ENCODE results near the gene EPB41L1.

The EPB41L1 gene

GRCh38 chr20:36197271-36197670, 42.7 kb downstream of the EPB41L1 start:
- TF ChIP-seq CREB1 (IDR thresholded peaks at IDR 0.05; ENCODE audit: low read depth) = no peak
- TF ChIP-seq USF1 (IDR thresholded peaks at IDR 0.05) = no peak
- TF ChIP-seq YY1 (IDR thresholded peaks at IDR 0.05; ENCODE audit: low read depth) = no peak
- TF ChIP-seq CEBPB (IDR thresholded peaks at IDR 0.05) = no peak
- TF ChIP-seq TEAD4 (IDR thresholded peaks at IDR 0.05) = no peak
- TF ChIP-seq RAD21 (IDR thresholded peaks at IDR 0.05; ENCODE audit: low read depth) = no peak
- TF ChIP-seq EP300 (IDR thresholded peaks at IDR 0.05; ENCODE audit: borderline replicate concordance) = no peak
- no peak for TF ChIP-seq EGR1 (IDR thresholded peaks at IDR 0.05)

- TF ChIP-seq NFIC (IDR thresholded peaks at IDR 0.05) = no peak
- TF ChIP-seq CEBPB (IDR thresholded peaks at IDR 0.05) = no peak
- no peak for TF ChIP-seq FOXM1 (IDR thresholded peaks at IDR 0.05; ENCODE audit: borderline replicate concordance, low read depth)
- TF ChIP-seq TAF1 (IDR thresholded peaks at IDR 0.05; ENCODE audit: low read depth) = no peak
- TF ChIP-seq RAD21 (IDR thresholded peaks at IDR 0.05; ENCODE audit: low read depth) = peak; percentile 85
These were observed 45.1 kb downstream of the EPB41L1 start for GRCh38 chr20:36199345-36200257.

GRCh38 chr20:36200451-36200850, 45.9 kb downstream of the EPB41L1 start:
- TF ChIP-seq CEBPB (IDR thresholded peaks at IDR 0.05) (no peak), YY1 (IDR thresholded peaks at IDR 0.05; ENCODE audit: low read depth) (no peak), EP300 (IDR thresholded peaks at IDR 0.05; ENCODE audit: borderline replicate concordance) (no peak), CREB1 (IDR thresholded peaks at IDR 0.05; ENCODE audit: low read depth) (no peak), RAD21 (IDR thresholded peaks at IDR 0.05; ENCODE audit: low read depth) (no peak), EGR1 (IDR thresholded peaks at IDR 0.05) (no peak), TEAD4 (IDR thresholded peaks at IDR 0.05) (no peak), FOXM1 (IDR thresholded peaks at IDR 0.05; ENCODE audit: borderline replicate concordance, low read depth) (no peak), TAF1 (IDR thresholded peaks at IDR 0.05; ENCODE audit: low read depth) (no peak), MAX (IDR thresholded peaks at IDR 0.05) (no peak), ZBTB7A (IDR thresholded peaks at IDR 0.05; ENCODE audit: low read depth) (no peak), TCF12 (IDR thresholded peaks at IDR 0.05; ENCODE audit: low read depth) (no peak), NFIC (IDR thresholded peaks at IDR 0.05) (no peak), USF1 (IDR thresholded peaks at IDR 0.05) (no peak), REST (IDR thresholded peaks at IDR 0.05; ENCODE audit: low read depth) (no peak)

- TF ChIP-seq CEBPB (IDR thresholded peaks at IDR 0.05) (no peak), EP300 (IDR thresholded peaks at IDR 0.05; ENCODE audit: borderline replicate concordance) (no peak), FOXM1 (IDR thresholded peaks at IDR 0.05; ENCODE audit: borderline replicate concordance, low read depth) (no peak), TEAD4 (IDR thresholded peaks at IDR 0.05) (no peak), RAD21 (IDR thresholded peaks at IDR 0.05; ENCODE audit: low read depth) (no peak), MAX (IDR thresholded peaks at IDR 0.05) (no peak), YY1 (IDR thresholded peaks at IDR 0.05; ENCODE audit: low read depth) (no peak), EGR1 (IDR thresholded peaks at IDR 0.05) (no peak), REST (IDR thresholded peaks at IDR 0.05; ENCODE audit: low read depth) (no peak), USF1 (IDR thresholded peaks at IDR 0.05) (no peak), CREB1 (IDR thresholded peaks at IDR 0.05; ENCODE audit: low read depth) (no peak), NFIC (IDR thresholded peaks at IDR 0.05) (no peak)
These were observed 46.7 kb downstream of the EPB41L1 start for GRCh38 chr20:36201198-36201597.

- no peak for TF ChIP-seq TEAD4 (IDR thresholded peaks at IDR 0.05)
- TF ChIP-seq YY1 (IDR thresholded peaks at IDR 0.05; ENCODE audit: low read depth) = peak; percentile 56
- peak; percentile 80 for TF ChIP-seq RAD21 (IDR thresholded peaks at IDR 0.05; ENCODE audit: low read depth)
These were observed 48.4 kb downstream of the EPB41L1 start for GRCh38 chr20:36202891-36203338.

Data from Ishikawa (cell line).